ENCODE data around the gene ATP1A3. TPM values are rescaled to one million over a fixed set of nuclear protein-coding genes. Genes with fewer than 3 reads are reported as not detected.
"Not testable (repeated sequence)": the region's sequence is repeated elsewhere in the genome, so short reads cannot be mapped to it uniquely, and the experiment has no call there.

Gene ATP1A3
- total RNA-seq, 4 donors from 2014 or later = 0.35 to 1.3 (median 0.81) TPM

DNA sequence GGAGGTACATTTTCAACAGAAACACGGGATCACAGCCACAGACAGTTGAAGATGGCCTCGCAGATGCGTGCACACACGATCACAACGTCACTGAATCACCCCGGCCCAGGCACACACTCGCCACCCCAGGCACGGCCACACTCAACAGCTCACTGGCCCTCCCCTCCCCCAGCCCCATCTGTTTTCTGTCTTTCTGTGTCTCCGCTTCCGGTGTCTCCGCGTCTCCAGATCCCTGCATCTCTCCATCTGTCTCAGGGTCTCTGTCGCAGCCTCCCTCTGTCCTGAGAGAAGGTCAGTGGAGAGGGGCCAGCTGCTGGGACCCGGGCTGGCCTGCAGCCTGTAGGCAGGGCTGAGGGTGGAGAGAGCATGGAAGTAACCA lies 3.8 kb upstream of the ATP1A3 start:
- H3K27me3 ChIP-seq = peaks cover 0 to 37% of the 10 kb centered on the region in 2 donors
- H3K27ac ChIP-seq = no peak overlapping the region
- H3K9me3 ChIP-seq = no peaks in the 10 kb centered on the region
- H3K36me3 ChIP-seq = no peaks in the 10 kb centered on the region
- TF ChIP-seq POLR2A (IDR thresholded peaks at IDR 0.05) = no peak
- TF ChIP-seq, protein P1, sequence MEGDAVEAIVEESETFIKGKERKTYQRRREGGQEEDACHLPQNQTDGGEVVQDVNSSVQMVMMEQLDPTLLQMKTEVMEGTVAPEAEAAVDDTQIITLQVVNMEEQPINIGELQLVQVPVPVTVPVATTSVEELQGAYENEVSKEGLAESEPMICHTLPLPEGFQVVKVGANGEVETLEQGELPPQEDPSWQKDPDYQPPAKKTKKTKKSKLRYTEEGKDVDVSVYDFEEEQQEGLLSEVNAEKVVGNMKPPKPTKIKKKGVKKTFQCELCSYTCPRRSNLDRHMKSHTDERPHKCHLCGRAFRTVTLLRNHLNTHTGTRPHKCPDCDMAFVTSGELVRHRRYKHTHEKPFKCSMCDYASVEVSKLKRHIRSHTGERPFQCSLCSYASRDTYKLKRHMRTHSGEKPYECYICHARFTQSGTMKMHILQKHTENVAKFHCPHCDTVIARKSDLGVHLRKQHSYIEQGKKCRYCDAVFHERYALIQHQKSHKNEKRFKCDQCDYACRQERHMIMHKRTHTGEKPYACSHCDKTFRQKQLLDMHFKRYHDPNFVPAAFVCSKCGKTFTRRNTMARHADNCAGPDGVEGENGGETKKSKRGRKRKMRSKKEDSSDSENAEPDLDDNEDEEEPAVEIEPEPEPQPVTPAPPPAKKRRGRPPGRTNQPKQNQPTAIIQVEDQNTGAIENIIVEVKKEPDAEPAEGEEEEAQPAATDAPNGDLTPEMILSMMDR (IDR thresholded peaks at IDR 0.05) = no peak
- no peak for DNase-seq
- peaks cover 0 to 30% (median 11%) of the 10 kb centered on the region in 4 donors for H3K4me1 ChIP-seq
- no peak overlapping the region for H3K4me3 ChIP-seq

DNA sequence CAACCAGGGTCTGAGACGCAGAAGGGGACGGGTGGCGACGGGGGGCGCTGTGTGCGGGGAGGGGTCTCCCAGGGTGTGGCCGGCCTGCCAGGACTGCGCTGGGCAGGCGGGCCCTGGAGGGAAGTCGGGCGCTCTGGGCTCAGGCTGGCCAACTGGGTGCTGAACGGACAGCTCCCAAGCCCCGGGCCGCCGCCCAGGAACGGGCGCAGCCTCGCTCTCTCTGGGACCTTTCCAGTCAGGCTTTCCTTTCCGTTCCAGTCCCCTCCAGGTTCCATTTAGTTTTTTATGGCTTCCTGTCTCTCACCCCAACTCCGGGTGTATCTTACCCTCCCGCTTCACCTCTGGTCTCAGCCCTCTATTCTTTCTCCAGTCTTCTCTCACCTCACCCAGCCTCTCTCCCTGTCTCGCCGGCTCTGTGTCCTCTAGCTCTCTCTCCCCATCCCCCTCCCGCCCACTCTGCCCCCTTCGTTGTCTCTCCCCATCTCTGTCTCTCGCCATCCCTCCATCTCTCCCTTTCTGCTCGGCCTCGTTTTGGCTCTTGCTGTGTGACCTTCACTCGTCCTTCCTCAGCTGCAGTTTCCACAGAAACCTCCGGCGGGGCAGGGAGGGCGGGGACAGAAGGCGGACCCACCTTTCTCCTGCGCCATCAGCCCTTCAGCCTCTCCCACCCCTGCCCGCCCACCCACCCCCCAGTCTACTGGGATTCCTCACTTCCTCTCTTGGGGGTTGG lies 3.3 kb upstream of the ATP1A3 start:
- Histone ChIP-seq H3K4me3 (no peak overlapping the region), H3K9me3 (no peaks in the 10 kb centered on the region), H3K4me1 (peaks cover 0 to 30% (median 11%) of the 10 kb centered on the region in 4 donors), H3K27ac (no peak overlapping the region), H3K36me3 (no peaks in the 10 kb centered on the region), H3K27me3 (peaks cover 0 to 37% of the 10 kb centered on the region in 2 donors)
- no peak for DNase-seq
- TF ChIP-seq, protein P1 (IDR thresholded peaks at IDR 0.05) = no peak
- TF ChIP-seq POLR2A (IDR thresholded peaks at IDR 0.05) = no peak

DNA sequence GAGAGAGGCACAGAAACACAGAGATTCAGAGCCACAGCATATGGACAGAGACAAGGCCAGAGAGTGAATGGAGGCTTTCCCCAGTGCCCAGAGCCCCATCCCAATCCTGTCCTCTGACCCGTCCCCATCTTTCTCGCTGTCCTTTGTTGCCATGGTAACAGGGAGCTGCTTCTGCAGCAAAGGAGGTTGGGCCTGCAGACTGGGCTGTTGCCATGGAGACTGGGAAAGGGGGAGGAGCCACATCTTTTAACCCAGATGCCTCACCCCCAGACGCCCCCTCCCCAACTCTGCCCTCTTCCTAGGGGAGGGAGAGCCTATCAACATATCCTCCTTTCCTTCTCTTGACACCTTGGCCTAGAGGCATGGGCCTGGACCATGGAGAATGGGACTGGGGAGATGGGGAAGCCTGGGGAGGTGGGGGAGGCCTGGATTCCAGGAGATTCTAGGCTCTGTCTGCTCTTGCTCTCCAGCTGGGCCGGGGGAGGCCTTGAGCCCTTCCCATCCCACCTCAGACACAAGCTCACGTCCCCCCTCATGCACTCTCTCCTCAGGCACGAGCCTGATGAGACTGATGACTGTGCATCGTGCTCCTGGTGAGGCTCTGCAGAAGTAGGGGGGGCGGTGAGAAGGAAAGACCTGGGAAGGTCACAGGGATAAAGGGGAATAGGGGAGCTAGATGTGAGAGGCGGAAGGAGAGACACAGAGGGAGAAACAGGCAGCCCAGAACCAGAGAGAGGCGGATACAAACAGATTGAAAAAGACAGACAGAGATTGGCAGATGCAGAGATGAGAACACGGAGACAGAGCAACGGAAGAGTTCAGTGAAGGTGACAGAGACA lies 2.1 kb upstream of the ATP1A3 start:
- Histone ChIP-seq H3K4me1 (peaks cover 0 to 30% (median 11%) of the 10 kb centered on the region in 4 donors), H3K4me3 (no peak overlapping the region), H3K27ac (no peak overlapping the region), H3K36me3 (no peaks in the 10 kb centered on the region), H3K9me3 (no peaks in the 10 kb centered on the region), H3K27me3 (peaks cover 0 to 37% of the 10 kb centered on the region in 2 donors)
- TF ChIP-seq POLR2A (IDR thresholded peaks at IDR 0.05) = no peak
- TF ChIP-seq, protein P1 (IDR thresholded peaks at IDR 0.05) = no peak
- DNase-seq = no peak

- H3K9me3 ChIP-seq = no peaks in the 10 kb centered on the region
- no peak overlapping the region for H3K4me3 ChIP-seq
- TF ChIP-seq, protein P1 (IDR thresholded peaks at IDR 0.05) = no peak
- TF ChIP-seq POLR2A (IDR thresholded peaks at IDR 0.05) = no peak
- peaks cover 0 to 30% (median 11%) of the 10 kb centered on the region in 4 donors for H3K4me1 ChIP-seq
- no peak overlapping the region for H3K27ac ChIP-seq
- no peaks in the 10 kb centered on the region for H3K36me3 ChIP-seq
- DNase-seq = no peak
- H3K27me3 ChIP-seq = peaks cover 0 to 32% of the 10 kb centered on the region in 2 donors
These were observed 1.2 kb upstream of the ATP1A3 start for GRCh38 chr19:41994994-41995958.

- Histone ChIP-seq H3K9me3 (no peaks in the 10 kb centered on the region), H3K27me3 (peaks cover 0 to 29% of the 10 kb centered on the region in 2 donors), H3K4me3 (peak overlapping the region; percentile 49 to 79 (median 52)), H3K27ac (peak overlapping the region in 1 of 4 donors; percentile 60), H3K36me3 (no peaks in the 10 kb centered on the region), H3K4me1 (peaks cover 0 to 30% (median 11%) of the 10 kb centered on the region in 4 donors)
- TF ChIP-seq POLR2A (IDR thresholded peaks at IDR 0.05) = no peak
- TF ChIP-seq, protein P1 (IDR thresholded peaks at IDR 0.05) = no peak
- DNase-seq = no peak
These were observed 516 bp upstream of the ATP1A3 start for GRCh38 chr19:41994521-41994971.

DNA sequence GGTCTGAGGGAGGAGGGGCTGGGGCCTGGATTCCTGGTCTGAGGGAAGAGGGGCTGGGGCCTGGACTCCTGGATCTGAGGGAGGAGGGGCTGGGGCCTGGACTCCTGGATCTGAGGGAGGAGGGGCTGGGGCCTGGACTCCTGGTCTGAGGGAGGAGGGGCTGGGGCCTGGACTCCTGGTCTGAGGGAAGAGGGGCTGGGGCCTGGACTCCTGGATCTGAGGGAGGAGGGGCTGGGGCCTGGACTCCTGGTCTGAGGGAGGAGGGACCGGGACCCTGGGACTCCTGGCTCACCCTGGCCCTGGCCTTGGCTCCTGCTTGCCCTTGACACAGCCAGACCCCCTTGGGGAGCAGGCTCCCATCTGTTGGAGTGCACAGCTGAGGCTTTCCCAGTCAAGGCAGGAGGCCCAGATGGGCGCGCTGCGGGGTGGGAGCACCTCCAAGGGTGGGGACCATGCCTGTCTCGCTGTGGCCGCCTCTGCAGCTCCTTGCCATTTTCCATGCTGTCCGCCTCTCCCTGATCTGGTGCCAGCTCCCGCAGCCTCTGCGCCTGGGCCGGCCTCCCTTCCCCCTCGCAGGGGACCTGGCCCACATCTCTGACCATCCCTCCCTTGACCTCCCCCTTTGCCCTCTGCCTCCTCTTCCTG lies 2.0 kb downstream of the ATP1A3 start:
- not testable (repeated sequence) for H3K9me3 ChIP-seq, H3K36me3 ChIP-seq, H3K4me3 ChIP-seq, DNase-seq, H3K27ac ChIP-seq
- H3K4me1 ChIP-seq = peaks cover 0 to 16% (median 5%) of the 10 kb centered on the region in 4 donors
- peaks cover 0 to 13% of the 10 kb centered on the region in 2 donors for H3K27me3 ChIP-seq

Data from Peyer's patch (tissue), 4 donors.